ENCODE results near the gene ENDOV.

The ENDOV gene

GRCh38 chr17:80468242-80468641, 53.3 kb downstream of the ENDOV start:
- H3K4me3 ChIP-seq (ENCODE audit: low read length, poor library complexity, severe bottlenecking): no peak overlapping the region
- TF ChIP-seq EZH2phosphoT487 (IDR thresholded peaks at IDR 0.05; ENCODE audit: borderline replicate concordance): no peak
- no peak for TF ChIP-seq CTCF (conservative IDR thresholded peaks at IDR 0.05; ENCODE audit: low read length)
- H3K9me3 ChIP-seq (ENCODE audit: insufficient read depth, low read depth, low read length): no peaks in the 10 kb centered on the region
- H3K9me2 ChIP-seq (replicated peaks; ENCODE audit: low read depth, low read length): no peaks in the 10 kb centered on the region
- H2AFZ ChIP-seq (ENCODE audit: low read length): no peak overlapping the region
- H3K27me3 ChIP-seq (ENCODE audit: insufficient read depth, low read length, poor library complexity, severe bottlenecking): no peaks in the 10 kb centered on the region
- H3K9ac ChIP-seq (ENCODE audit: low read depth, low read length, poor library complexity, severe bottlenecking): no peak overlapping the region
- no peaks in the 10 kb centered on the region for H4K20me1 ChIP-seq (ENCODE audit: insufficient read depth, low read length, poor library complexity, severe bottlenecking)
- H3F3A ChIP-seq (ENCODE audit: low read depth): no peaks in the 10 kb centered on the region
- H3K4me1 ChIP-seq (ENCODE audit: insufficient read depth, low read length, poor library complexity, severe bottlenecking): no peaks in the 10 kb centered on the region
- no peaks in the 10 kb centered on the region for H3K79me2 ChIP-seq (ENCODE audit: insufficient read depth, low read length)
- H3K4me2 ChIP-seq (ENCODE audit: low read depth, low read length, poor library complexity, severe bottlenecking): no peak overlapping the region
- no peaks in the 10 kb centered on the region for H3K36me3 ChIP-seq (ENCODE audit: insufficient read depth, low read length)

GRCh38 chr17:80468781-80469493, 54.0 kb downstream of the ENDOV start:
- TF ChIP-seq CTCF (conservative IDR thresholded peaks at IDR 0.05; ENCODE audit: low read length) (no peak), EZH2phosphoT487 (IDR thresholded peaks at IDR 0.05; ENCODE audit: borderline replicate concordance) (no peak)
- no peaks in the 10 kb centered on the region for H3K36me3 ChIP-seq (ENCODE audit: insufficient read depth, low read length)
- H3K9ac ChIP-seq (ENCODE audit: low read depth, low read length, poor library complexity, severe bottlenecking): no peak overlapping the region
- no peak overlapping the region for H2AFZ ChIP-seq (ENCODE audit: low read length)
- no peaks in the 10 kb centered on the region for H3K27me3 ChIP-seq (ENCODE audit: insufficient read depth, low read length, poor library complexity, severe bottlenecking)
- no peaks in the 10 kb centered on the region for H3K9me2 ChIP-seq (replicated peaks; ENCODE audit: low read depth, low read length)
- H3K4me2 ChIP-seq (ENCODE audit: low read depth, low read length, poor library complexity, severe bottlenecking): no peak overlapping the region
- H3K9me3 ChIP-seq (ENCODE audit: insufficient read depth, low read depth, low read length): no peaks in the 10 kb centered on the region
- no peaks in the 10 kb centered on the region for H4K20me1 ChIP-seq (ENCODE audit: insufficient read depth, low read length, poor library complexity, severe bottlenecking)
- H3F3A ChIP-seq (ENCODE audit: low read depth): no peaks in the 10 kb centered on the region
- H3K79me2 ChIP-seq (ENCODE audit: insufficient read depth, low read length): no peaks in the 10 kb centered on the region
- no peak overlapping the region for H3K4me3 ChIP-seq (ENCODE audit: low read length, poor library complexity, severe bottlenecking)
- peaks cover under 1% of the 10 kb centered on the region for H3K4me1 ChIP-seq (ENCODE audit: insufficient read depth, low read length, poor library complexity, severe bottlenecking)

- no peaks in the 10 kb centered on the region for H3K9me3 ChIP-seq (ENCODE audit: insufficient read depth, low read depth, low read length)
- no peaks in the 10 kb centered on the region for H4K20me1 ChIP-seq (ENCODE audit: insufficient read depth, low read length, poor library complexity, severe bottlenecking)
- no peak overlapping the region for H3K4me2 ChIP-seq (ENCODE audit: low read depth, low read length, poor library complexity, severe bottlenecking)
- TF ChIP-seq CTCF (conservative IDR thresholded peaks at IDR 0.05; ENCODE audit: low read length) (no peak), EZH2phosphoT487 (IDR thresholded peaks at IDR 0.05; ENCODE audit: borderline replicate concordance) (no peak)
- no peaks in the 10 kb centered on the region for H3K27me3 ChIP-seq (ENCODE audit: insufficient read depth, low read length, poor library complexity, severe bottlenecking)
- H3K36me3 ChIP-seq (ENCODE audit: insufficient read depth, low read length): no peaks in the 10 kb centered on the region
- no peaks in the 10 kb centered on the region for H3K9me2 ChIP-seq (replicated peaks; ENCODE audit: low read depth, low read length)
- no peaks in the 10 kb centered on the region for H3K79me2 ChIP-seq (ENCODE audit: insufficient read depth, low read length)
- H3K9ac ChIP-seq (ENCODE audit: low read depth, low read length, poor library complexity, severe bottlenecking): no peak overlapping the region
- H3K4me1 ChIP-seq (ENCODE audit: insufficient read depth, low read length, poor library complexity, severe bottlenecking): peaks cover 7% of the 10 kb centered on the region
- H3F3A ChIP-seq (ENCODE audit: low read depth): no peaks in the 10 kb centered on the region
- H2AFZ ChIP-seq (ENCODE audit: low read length): no peak overlapping the region
- no peak overlapping the region for H3K4me3 ChIP-seq (ENCODE audit: low read length, poor library complexity, severe bottlenecking)
Measured at GRCh38 chr17:80469667-80470066, 54.7 kb downstream of the ENDOV start.

Data from Loucy (cell line).